GM18499 (cell line): Measurements from ENCODE around the gene PUSL1.

Source experiments
- ATAC-seq: cut with Tn5 transposase; IDR thresholded peaks from one replicate; pipeline ENCODE4 v1.9.1; 2021; ENCODE audit warnings: moderate number of reproducible peaks; ENCODE audit not compliant: insufficient read depth, unreplicated experiment

The PUSL1 gene

GRCh38 chr1:1278620-1279019, 29.8 kb upstream of the PUSL1 start:
- ATAC-seq = no peak

- ATAC-seq = no peak
These were observed 29.4 kb upstream of the PUSL1 start for GRCh38 chr1:1279028-1279427.

GRCh38 chr1:1280782-1281481, 27.5 kb upstream of the PUSL1 start:
- ATAC-seq = no peak

- ATAC-seq = no peak
These were observed 26.7 kb upstream of the PUSL1 start for GRCh38 chr1:1281533-1282321.

GRCh38 chr1:1282998-1283397, 25.4 kb upstream of the PUSL1 start:
- ATAC-seq = no peak

GRCh38 chr1:1283821-1284220, 24.6 kb upstream of the PUSL1 start:
- no peak for ATAC-seq

GRCh38 chr1:1284221-1285101, 23.9 kb upstream of the PUSL1 start:
- no peak for ATAC-seq

GRCh38 chr1:1285102-1285571, 23.3 kb upstream of the PUSL1 start:
- no peak for ATAC-seq

GRCh38 chr1:1285611-1286311, 22.6 kb upstream of the PUSL1 start:
- ATAC-seq = no peak

- ATAC-seq = no peak
These were observed 21.8 kb upstream of the PUSL1 start for GRCh38 chr1:1286313-1287261.

GRCh38 chr1:1287288-1288110, 20.9 kb upstream of the PUSL1 start:
- no peak for ATAC-seq

- no peak for ATAC-seq
These were observed 18.1 kb upstream of the PUSL1 start for GRCh38 chr1:1290238-1290731.

GRCh38 chr1:1291023-1291528, 17.3 kb upstream of the PUSL1 start:
- no peak for ATAC-seq

GRCh38 chr1:1291548-1292441, 16.6 kb upstream of the PUSL1 start:
- ATAC-seq = no peak

GRCh38 chr1:1292442-1292779, 16.0 kb upstream of the PUSL1 start:
- ATAC-seq = no peak

GRCh38 chr1:1292851-1293250, 15.5 kb upstream of the PUSL1 start:
- no peak for ATAC-seq
